ENCODE data around the gene POLE. TPM values are rescaled to one million over a fixed set of nuclear protein-coding genes. Genes with fewer than 3 reads are reported as not detected.

Gene POLE
- polyA plus RNA-seq, 6 donors from 2014 or later, result 1.7 to 8.2 (median 2.6) TPM; not detected in 1

DNA sequence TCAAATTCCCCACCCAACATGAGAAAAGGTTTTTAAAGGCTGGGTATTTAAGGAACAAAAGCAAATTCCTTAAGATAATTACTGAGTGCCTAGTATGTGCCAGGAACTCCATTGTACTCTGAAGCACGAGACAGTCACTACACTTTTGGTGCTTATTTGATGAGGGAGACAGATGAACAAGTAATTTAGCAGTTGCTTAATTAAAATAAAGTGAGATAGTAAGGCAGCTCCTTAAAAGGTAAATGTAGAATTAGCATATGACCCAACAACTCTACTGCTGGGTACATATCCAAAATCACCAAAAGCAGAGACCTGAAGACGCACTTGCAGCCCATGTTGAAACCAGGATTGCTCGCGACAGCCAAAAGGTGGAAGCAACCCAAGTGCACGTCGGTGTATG is 21.3 kb downstream of the POLE start:
- Mint-ChIP-seq H3K9me3 (no peaks in the 10 kb centered on the region), H3K36me3 (peaks cover 29 to 53% of the 10 kb centered on the region in 2 donors), H3K4me3 (no peak overlapping the region), H3K27me3 (no peaks in the 10 kb centered on the region), H3K27ac (no peak overlapping the region), H3K4me1 (peaks cover 0 to 7% (median 0%) of the 10 kb centered on the region in 3 donors)
- DNase-seq (no peak), ATAC-seq (ENCODE audit: low read depth in 2 of 2) (no peak)

DNA sequence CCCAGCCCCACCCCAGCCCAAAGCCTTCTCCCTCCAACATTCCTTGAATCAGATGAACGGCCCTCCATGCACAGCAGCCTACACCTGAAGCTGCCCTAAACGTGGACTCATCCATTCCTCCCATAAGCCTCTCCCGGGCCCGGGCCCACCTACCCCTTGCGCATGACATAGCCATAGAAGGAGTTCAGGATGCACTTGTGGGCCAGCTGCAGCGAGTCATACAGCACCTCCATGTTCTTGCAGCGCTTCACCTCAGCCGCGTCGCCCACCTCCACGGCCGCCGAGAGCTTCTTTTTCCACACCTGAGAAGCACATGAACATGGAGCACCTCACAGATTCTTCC is 22.0 kb downstream of the POLE start:
- DNase-seq, result no peak
- Mint-ChIP-seq H3K4me1 (peaks cover 0 to 7% (median 0%) of the 10 kb centered on the region in 3 donors), H3K36me3 (peaks cover 29 to 54% of the 10 kb centered on the region in 2 donors), H3K4me3 (no peak overlapping the region), H3K27me3 (no peaks in the 10 kb centered on the region), H3K27ac (peak overlapping the region in 1 of 6 donors; percentile 4), H3K9me3 (no peaks in the 10 kb centered on the region)
- no peak for ATAC-seq (ENCODE audit: low read depth in 2 of 2)

DNA sequence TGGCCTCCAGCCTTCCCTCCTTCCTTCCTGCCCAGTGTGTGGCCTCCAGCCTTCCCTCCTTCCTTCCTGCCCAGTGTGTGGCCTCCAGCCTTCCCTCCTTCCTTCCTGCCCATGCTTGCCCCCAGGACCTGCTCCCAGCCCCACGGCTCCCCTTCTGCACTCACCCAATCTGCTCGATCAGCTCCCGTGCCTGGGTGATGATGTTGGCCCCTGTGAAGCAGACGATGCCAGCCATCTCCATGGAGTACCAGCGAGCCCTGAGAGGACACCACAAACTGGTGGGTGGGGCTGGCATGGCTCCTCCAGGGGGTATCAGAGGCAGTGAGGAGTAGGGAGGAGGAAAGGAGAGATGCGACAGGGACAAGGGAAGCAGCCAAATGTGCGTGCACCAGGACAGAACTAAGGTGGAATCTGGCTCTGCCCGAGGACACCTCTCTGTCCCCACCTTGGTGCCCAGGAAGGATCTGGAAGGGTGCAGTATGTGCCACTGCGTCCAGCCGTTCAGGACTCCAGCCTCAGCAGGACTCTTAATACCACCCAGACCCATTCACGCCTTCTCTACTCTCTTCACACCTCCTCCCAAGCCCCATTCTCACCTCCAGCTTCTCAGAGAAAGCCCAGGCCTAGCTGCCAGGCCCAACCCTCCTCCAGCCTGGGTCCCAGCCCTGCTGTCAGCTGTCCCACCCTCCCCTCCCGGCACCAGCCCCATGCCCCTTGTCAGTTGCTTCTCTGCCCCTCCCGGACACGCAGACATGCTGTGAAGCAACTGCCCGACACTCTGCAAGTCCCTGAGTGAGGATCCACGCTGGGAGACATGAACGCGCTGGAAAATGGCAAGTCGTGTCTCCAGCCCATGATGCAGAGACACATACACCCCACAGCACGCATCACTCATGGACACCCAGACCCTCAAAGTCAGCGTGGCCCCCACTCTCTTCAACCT is 22.7 kb downstream of the POLE start:
- no peak overlapping the region for H3K4me3 Mint-ChIP-seq
- H3K27me3 Mint-ChIP-seq, result no peaks in the 10 kb centered on the region
- peaks cover 0 to 7% (median 0%) of the 10 kb centered on the region in 3 donors for H3K4me1 Mint-ChIP-seq
- no peak for ATAC-seq (ENCODE audit: low read depth in 2 of 2)
- peak overlapping the region in 2 of 6 donors; percentile 4 to 42 for H3K27ac Mint-ChIP-seq
- no peaks in the 10 kb centered on the region for H3K9me3 Mint-ChIP-seq
- H3K36me3 Mint-ChIP-seq, result peaks cover 29 to 54% of the 10 kb centered on the region in 2 donors
- DNase-seq, result no peak

DNA sequence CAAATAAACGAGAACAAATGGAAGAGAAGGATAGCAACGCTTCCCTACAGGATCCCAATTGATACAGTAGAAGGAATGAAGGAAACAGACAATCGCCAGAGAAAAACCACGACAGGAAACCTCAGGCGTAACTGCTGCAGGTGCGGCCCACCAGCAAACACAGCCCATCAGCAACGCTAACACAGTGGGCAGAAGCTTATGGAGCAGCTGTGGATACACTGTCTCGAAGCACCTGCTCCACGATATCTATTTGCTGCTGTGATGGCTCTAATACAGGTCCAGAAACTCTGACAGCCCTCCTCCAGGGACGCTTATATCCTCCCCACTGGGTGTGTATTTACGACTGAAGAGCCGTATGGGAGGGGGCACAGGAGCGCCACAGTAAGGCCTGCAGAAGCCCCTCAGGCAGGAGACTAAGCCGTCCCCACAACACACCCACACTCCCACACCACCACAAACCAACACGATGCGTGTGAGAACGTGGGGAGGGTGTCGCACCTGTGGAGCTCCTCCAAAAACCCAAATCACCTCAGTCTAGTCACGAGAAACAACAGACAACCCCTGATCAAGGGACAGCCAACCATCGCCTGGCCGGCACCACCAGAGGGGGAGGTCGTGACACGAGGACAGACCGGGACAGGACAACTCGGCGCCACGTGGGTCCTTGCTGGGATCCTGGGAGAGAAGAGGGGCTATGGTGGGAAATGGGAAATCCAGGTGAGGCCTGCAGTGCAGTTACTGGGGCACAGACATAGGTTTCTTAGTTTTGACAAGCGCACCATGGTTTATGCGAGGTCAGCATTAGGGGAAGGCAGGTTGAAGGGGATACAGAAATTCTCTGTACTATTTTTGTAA is 24.0 kb downstream of the POLE start:
- Mint-ChIP-seq H3K36me3 (peaks cover 29 to 54% of the 10 kb centered on the region in 2 donors), H3K4me1 (peaks cover 0 to 7% (median 0%) of the 10 kb centered on the region in 3 donors), H3K27me3 (no peaks in the 10 kb centered on the region), H3K9me3 (no peaks in the 10 kb centered on the region), H3K4me3 (no peak overlapping the region), H3K27ac (peak overlapping the region in 2 of 6 donors; percentile 54 to 62)
- ATAC-seq (ENCODE audit: low read depth in 2 of 2) (no peak), DNase-seq (no peak)

DNA sequence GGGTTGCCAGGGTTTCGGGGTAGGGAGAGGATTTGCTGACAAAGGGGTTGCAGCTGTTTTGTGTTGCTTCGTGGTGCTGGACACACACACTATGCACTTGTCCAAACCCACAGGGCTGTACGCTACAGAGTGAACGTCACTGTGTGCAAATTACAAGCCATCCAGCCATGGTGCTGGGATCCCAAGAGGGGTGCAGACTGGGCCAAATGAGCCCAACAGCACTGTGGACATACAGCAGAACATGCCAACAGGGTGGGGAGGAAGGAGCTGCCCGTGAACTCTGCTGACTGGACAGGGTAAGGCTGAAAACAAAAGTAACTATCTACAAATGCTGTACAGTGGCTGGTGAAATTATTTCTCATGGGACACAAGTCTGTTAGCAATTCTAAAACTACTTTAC is 25.2 kb downstream of the POLE start:
- Mint-ChIP-seq H3K36me3 (peaks cover 27 to 52% of the 10 kb centered on the region in 2 donors), H3K27ac (peak overlapping the region in 1 of 6 donors; percentile 36), H3K4me3 (no peak overlapping the region), H3K9me3 (no peaks in the 10 kb centered on the region), H3K27me3 (no peaks in the 10 kb centered on the region), H3K4me1 (peaks cover 0 to 7% (median 0%) of the 10 kb centered on the region in 3 donors)
- no peak for ATAC-seq (ENCODE audit: low read depth in 2 of 2)
- no peak for DNase-seq

DNA sequence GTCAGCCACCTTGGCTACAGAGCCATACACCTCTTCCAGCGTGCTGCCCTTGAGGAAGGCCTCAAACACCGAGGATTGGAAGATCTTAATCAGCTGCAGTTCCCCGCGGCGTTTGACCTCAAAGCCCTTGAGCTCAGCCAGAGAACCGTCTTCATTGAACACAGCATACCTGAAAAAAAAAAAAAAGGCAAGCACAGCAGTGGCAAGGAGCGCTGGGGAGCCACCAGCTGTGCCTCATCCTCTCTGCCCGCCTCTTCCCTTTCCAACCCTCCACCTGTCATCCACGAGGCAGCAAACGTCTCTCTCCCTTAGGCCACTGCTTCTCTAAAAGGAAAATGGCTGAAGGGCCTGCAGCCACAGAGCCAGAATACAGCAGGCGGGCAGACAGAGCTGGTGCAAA is 26.1 kb downstream of the POLE start:
- Mint-ChIP-seq H3K4me3 (peak overlapping the region in 1 of 8 donors; percentile 30), H3K4me1 (peaks cover 0 to 7% (median 0%) of the 10 kb centered on the region in 3 donors), H3K9me3 (no peaks in the 10 kb centered on the region), H3K36me3 (peaks cover 23 to 46% of the 10 kb centered on the region in 2 donors), H3K27ac (peak overlapping the region in 1 of 6 donors; percentile 41), H3K27me3 (no peaks in the 10 kb centered on the region)
- no peak for DNase-seq
- no peak for ATAC-seq (ENCODE audit: low read depth in 2 of 2)

DNA sequence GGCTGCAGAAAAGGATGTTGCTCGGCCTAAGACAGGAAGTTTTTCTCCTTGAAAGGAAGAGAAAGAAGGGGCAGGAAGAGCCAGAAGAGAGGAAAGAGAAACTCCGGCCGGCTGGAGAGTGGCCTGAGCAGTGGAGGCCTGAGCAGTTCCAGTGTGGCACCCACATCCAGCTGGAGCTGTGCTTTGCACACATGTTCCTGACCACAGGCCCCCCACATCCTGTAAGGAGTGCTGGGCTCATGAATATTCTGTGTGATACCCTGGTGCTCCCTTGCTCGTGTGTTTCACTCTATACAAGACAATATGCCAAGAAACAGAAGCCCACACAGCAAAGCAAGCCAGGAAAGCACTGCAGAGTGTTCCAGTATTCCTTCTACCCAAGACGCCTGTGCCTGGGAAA is 27.1 kb downstream of the POLE start:
- ATAC-seq (ENCODE audit: low read depth in 2 of 2) (no peak), DNase-seq (no peak)
- Mint-ChIP-seq H3K9me3 (no peaks in the 10 kb centered on the region), H3K27me3 (no peaks in the 10 kb centered on the region), H3K4me3 (no peak overlapping the region), H3K36me3 (peaks cover 16 to 37% of the 10 kb centered on the region in 2 donors), H3K4me1 (peaks cover 0 to 5% (median 0%) of the 10 kb centered on the region in 3 donors), H3K27ac (peak overlapping the region in 1 of 6 donors; percentile 66)

DNA sequence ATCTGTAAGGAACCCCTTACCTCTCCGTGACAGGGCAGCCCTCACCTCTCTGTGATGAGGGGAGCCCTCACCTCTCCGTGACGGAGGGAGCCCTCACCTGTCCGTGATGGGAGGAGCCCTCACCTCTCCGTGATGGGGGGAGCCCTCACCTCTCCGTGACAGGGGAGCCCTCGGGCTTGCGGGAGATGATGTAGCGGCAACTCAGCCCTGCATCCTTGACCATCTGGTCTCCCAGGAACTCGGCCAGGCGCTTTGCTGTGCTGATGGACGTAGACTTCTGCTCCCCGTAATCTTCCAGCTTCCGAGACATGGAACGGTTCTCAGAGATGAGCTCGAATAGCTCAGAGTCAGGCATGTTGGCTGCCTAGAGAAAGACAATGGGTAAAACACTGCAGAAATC is 28.0 kb downstream of the POLE start:
- no peaks in the 10 kb centered on the region for H3K9me3 Mint-ChIP-seq
- H3K27ac Mint-ChIP-seq, result no peak overlapping the region
- peaks cover 0 to 4% (median 0%) of the 10 kb centered on the region in 3 donors for H3K4me1 Mint-ChIP-seq
- H3K36me3 Mint-ChIP-seq, result peaks cover 16 to 33% of the 10 kb centered on the region in 2 donors
- DNase-seq, result no peak
- no peaks in the 10 kb centered on the region for H3K27me3 Mint-ChIP-seq
- no peak overlapping the region for H3K4me3 Mint-ChIP-seq
- ATAC-seq (ENCODE audit: low read depth in 2 of 2), result no peak

DNA sequence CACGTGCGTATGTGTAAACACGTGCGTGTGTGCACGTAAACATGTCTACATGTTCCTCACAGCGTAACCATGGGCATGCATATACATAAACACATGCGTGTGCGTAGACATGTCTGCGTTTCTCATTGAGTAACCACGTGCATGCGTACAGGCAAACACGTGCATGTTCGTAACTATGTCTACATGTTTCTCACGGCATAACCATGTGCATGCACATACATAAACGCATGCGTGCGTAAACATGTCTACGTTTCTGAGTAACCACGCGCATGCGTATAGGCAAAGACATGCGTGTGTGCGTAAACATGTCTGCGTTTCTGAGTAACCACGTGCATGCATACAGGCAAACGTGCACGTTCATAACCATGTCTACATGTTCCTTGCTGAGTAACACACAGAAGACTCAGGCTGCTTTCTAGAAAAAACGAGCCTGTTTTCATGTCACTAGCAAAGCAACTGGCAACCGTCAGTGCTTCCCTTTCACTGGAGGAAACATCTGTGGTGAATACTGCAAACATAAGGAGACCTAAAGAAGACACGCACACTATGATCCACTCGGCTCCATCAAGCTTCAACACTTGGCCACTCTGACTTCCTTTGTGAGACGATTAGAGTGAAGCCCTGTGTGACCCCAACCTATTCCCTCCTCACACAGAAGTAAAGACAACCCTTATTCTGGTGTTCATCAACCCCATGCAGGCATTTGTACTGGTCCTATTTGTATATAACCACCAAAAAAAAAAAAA is 28.8 kb downstream of the POLE start:
- Mint-ChIP-seq H3K27ac (no peak overlapping the region), H3K4me3 (no peak overlapping the region)

DNA sequence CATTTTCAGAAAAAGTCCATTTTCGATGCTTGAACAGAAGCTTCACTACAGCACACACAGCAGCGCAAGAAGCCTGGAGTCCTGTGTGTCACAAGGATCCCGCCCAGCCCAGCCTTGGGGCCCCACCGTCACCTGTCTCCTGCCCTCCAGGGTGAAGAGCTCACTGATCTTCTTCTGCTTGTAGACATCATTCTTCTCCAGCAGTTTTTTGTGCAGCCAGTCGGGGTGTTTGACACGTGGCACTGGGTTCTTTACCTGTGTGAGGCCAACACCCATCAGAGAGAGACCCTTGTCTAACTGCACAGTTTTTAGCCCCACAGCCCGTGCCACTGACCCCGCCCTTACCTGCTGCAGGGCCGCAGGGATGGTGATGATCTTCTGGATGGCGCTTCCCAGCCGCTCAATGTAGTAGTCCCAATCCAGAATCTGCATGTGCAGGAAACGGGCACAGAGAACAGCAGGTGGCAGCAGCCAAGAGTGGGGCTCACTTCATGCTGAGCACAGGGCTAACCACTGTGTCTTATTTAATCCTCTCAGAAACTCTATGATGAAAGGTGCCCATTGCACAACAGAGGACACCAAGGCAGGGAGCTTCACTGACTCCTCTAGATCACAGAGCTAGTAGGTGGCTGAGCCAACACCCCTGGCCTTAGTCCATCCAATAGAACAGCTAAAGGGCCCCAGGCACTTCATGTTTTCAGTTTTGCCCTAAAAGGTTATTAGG is 30.0 kb downstream of the POLE start:
- peaks cover 16 to 25% of the 10 kb centered on the region in 2 donors for H3K36me3 Mint-ChIP-seq
- peak overlapping the region in 3 of 6 donors; percentile 24 to 62 (median 28) for H3K27ac Mint-ChIP-seq
- DNase-seq (no peak), ATAC-seq (ENCODE audit: low read depth in 2 of 2) (no peak)
- H3K9me3 Mint-ChIP-seq, result no peaks in the 10 kb centered on the region
- H3K4me3 Mint-ChIP-seq, result no peak overlapping the region
- H3K4me1 Mint-ChIP-seq, result no peaks in the 10 kb centered on the region
- H3K27me3 Mint-ChIP-seq, result no peaks in the 10 kb centered on the region

More for the DNA sequence above, 28.8 kb downstream of the POLE start:
- no peaks in the 10 kb centered on the region for H3K27me3 Mint-ChIP-seq
- no peak for ATAC-seq (ENCODE audit: low read depth in 2 of 2)
- no peak for DNase-seq
- peaks cover 16 to 33% of the 10 kb centered on the region in 2 donors for H3K36me3 Mint-ChIP-seq
- peaks cover 0 to 4% (median 0%) of the 10 kb centered on the region in 3 donors for H3K4me1 Mint-ChIP-seq
- no peaks in the 10 kb centered on the region for H3K9me3 Mint-ChIP-seq

DNA sequence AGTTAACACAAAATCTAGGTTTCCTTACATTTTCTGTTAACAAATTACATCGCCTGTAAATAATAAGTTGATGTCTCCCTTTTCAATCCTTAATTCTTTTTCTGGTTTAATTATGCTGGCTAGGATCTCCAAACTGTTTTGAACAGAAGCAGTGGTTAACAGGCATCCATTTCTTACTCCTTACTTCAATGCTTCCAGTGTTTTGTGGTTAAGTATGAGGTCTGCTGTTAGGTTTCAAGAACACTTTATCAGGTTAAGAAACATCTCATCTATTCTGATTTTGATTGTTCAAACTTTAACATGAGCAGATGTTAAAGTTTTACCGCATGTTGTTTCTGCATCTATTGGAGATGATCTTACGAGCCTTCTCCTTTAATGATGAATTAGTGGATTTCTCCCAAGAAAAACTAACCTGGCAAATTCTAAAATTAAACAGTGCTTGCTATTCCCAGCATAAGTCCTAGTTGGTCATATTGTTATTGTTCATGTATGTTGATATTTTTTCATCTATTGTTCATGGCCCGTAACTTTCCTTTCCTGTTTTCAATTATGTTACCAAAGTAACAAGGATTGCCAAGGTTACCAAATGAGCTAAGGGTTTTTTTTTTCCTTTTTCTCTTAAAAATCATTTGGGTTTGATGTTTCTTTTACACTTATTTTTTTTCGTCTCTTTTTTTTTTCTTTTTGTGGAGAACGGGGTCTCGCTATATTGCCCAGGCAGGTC is 33.4 kb downstream of the POLE start:
- Mint-ChIP-seq H3K9me3 (no peaks in the 10 kb centered on the region), H3K4me1 (no peaks in the 10 kb centered on the region), H3K4me3 (no peak overlapping the region), H3K36me3 (peaks cover 10 to 17% of the 10 kb centered on the region in 2 donors), H3K27ac (peak overlapping the region in 2 of 6 donors; percentile 39 to 41), H3K27me3 (no peaks in the 10 kb centered on the region)
- ATAC-seq (ENCODE audit: low read depth in 2 of 2) (no peak), DNase-seq (no peak)

Data from naive B cell (primary cell).